ENCODE data around the gene BOD1L1. TPM values are rescaled to one million over a fixed set of nuclear protein-coding genes. Genes with fewer than 3 reads are reported as not detected.
A peak's percentile ranks its signal among the peaks of the same experiment; 100 is the strongest.

Gene BOD1L1
- total and polyA plus RNA-seq, 2 experiments from 2014 or later = 18.2 to 43.2 TPM

DNA sequence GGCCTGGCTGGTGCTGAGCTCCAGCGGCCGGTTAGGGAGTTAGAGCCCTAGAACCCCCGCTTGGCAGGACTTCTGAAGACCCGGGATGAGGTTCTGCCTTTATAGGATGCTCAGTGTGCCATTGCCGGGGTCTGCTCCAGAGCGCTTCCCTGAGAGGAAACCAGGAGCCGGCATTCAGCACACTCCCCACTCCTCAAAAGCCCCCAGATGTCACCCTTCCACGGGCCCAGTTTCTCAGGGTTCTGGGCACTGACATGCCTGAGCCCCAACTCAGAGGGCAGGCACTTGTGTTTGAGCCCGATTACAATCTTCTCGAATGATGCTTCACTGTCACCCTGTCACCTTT lies 89.7 kb downstream of the BOD1L1 start:
- no peaks in the 10 kb centered on the region for H3K36me3 ChIP-seq (ENCODE audit: insufficient read depth)
- peak overlapping the region; percentile 65 for H3K4me2 ChIP-seq
- TF ChIP-seq STAT1 (IDR thresholded peaks at IDR 0.05; ENCODE audit: unreplicated experiment) (no peak), EZH2phosphoT487 (IDR thresholded peaks at IDR 0.05; ENCODE audit: unreplicated experiment) (peak; percentile 73), EZH2 (IDR thresholded peaks at IDR 0.05; ENCODE audit: low read depth, unreplicated experiment) (peak; percentile 98)
- no peak for ATAC-seq
- DNase-seq (ENCODE audit: low spot score) = peak; percentile 58
- peaks cover 18% of the 10 kb centered on the region for H4K20me1 ChIP-seq (replicated peaks; ENCODE audit: insufficient read depth)
- peaks cover 90% of the 10 kb centered on the region for H3K4me1 ChIP-seq (ENCODE audit: insufficient read depth)
- no peak overlapping the region for H2AFZ ChIP-seq
- Mint-ChIP-seq H3K36me3 (ENCODE audit: low read depth) (peaks cover 5% of the 10 kb centered on the region; the same call in 1 of the 3 replicates), H3K27ac (no peak overlapping the region), H3K27me3 (ENCODE audit: insufficient read depth, low read depth, poor library complexity) (peaks cover 98% of the 10 kb centered on the region), H3K9me3 (peaks cover 6% of the 10 kb centered on the region; the same call in 2 of the 3 replicates), H3K4me1 (peaks cover 53% of the 10 kb centered on the region), H3K4me3 (no peak overlapping the region)
- no peak overlapping the region for H3K27ac ChIP-seq (ENCODE audit: low read depth)
- peak overlapping the region; percentile 26; the same call in 1 of the 2 replicates for H3K4me3 ChIP-seq
- H3F3A ChIP-seq (replicated peaks; ENCODE audit: low read depth) = peaks cover 67% of the 10 kb centered on the region
- no peaks in the 10 kb centered on the region for H3K79me2 ChIP-seq (replicated peaks; ENCODE audit: insufficient read depth)
- no peaks in the 10 kb centered on the region for H3K9me2 ChIP-seq (ENCODE audit: insufficient read depth)
- H3K27me3 ChIP-seq (ENCODE audit: insufficient read depth) = peaks cover 100% of the 10 kb centered on the region

DNA sequence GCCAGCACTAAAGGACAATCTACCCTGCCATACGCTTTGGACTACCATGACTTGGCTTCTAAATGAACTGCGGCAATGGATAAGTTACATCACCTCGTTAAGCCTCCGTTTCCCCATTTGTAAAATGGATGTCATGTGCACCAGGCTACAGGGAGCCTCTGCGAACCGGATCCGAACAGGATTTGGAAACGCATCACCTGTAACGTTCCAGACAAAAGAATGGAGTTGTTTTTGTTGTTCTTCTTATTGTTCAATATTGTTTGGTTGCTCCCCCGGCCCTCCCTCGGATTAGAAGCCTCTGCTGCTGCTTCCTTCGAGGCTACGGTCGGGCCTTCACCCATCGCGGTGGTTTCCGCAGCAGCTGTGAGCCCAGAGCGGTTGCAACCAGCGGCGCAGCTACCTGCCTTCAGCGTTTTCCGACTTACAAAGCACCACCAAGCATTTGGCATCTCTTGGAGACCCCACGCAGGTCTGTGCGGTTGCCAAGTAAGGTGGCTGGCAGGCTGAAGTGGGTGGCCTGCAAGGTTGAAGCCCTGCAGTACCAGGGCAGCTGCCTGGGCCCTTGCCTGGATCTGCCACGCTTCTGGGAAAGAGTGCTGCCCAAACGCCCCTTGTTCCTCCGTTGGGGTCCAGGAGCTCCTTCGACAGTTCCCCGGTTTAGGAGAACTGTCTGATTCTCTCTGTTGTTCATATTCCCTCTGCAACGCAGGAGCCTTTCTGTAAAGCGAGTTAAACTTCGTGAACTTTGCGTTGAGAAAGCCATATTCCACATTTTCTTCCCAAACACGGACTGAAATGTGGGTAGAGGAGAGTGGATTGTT lies 90.3 kb downstream of the BOD1L1 start:
- Histone ChIP-seq H3K4me3 (peak overlapping the region; percentile 26), H3K4me1 (ENCODE audit: insufficient read depth) (peaks cover 92% of the 10 kb centered on the region), H3K27ac (ENCODE audit: low read depth) (no peak overlapping the region), H3K9me2 (ENCODE audit: insufficient read depth) (no peaks in the 10 kb centered on the region), H4K20me1 (replicated peaks; ENCODE audit: insufficient read depth) (peaks cover 18% of the 10 kb centered on the region), H3K4me2 (peak overlapping the region; percentile 65), H3K36me3 (ENCODE audit: insufficient read depth) (no peaks in the 10 kb centered on the region), H3K27me3 (ENCODE audit: insufficient read depth) (peaks cover 100% of the 10 kb centered on the region), H3F3A (replicated peaks; ENCODE audit: low read depth) (peaks cover 67% of the 10 kb centered on the region), H2AFZ (no peak overlapping the region), H3K79me2 (replicated peaks; ENCODE audit: insufficient read depth) (no peaks in the 10 kb centered on the region)
- peaks cover 99% of the 10 kb centered on the region for H3K27me3 Mint-ChIP-seq (ENCODE audit: insufficient read depth, low read depth, poor library complexity)
- peak; percentile 34 for DNase-seq (ENCODE audit: low spot score)
- no peak overlapping the region for H3K4me3 Mint-ChIP-seq
- H3K9me3 Mint-ChIP-seq = peaks cover 6% of the 10 kb centered on the region; the same call in 2 of the 3 replicates
- no peak for ATAC-seq
- peaks cover 5% of the 10 kb centered on the region; the same call in 1 of the 3 replicates for H3K36me3 Mint-ChIP-seq (ENCODE audit: low read depth)
- no peak overlapping the region for H3K27ac Mint-ChIP-seq
- peaks cover 57% of the 10 kb centered on the region for H3K4me1 Mint-ChIP-seq
- peak; percentile 96 for TF ChIP-seq EZH2phosphoT487 (IDR thresholded peaks at IDR 0.05; ENCODE audit: unreplicated experiment)
- TF ChIP-seq, protein P1, sequence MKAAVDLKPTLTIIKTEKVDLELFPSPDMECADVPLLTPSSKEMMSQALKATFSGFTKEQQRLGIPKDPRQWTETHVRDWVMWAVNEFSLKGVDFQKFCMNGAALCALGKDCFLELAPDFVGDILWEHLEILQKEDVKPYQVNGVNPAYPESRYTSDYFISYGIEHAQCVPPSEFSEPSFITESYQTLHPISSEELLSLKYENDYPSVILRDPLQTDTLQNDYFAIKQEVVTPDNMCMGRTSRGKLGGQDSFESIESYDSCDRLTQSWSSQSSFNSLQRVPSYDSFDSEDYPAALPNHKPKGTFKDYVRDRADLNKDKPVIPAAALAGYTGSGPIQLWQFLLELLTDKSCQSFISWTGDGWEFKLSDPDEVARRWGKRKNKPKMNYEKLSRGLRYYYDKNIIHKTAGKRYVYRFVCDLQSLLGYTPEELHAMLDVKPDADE (IDR thresholded peaks at IDR 0.05) = no peak
- TF ChIP-seq, protein P2, sequence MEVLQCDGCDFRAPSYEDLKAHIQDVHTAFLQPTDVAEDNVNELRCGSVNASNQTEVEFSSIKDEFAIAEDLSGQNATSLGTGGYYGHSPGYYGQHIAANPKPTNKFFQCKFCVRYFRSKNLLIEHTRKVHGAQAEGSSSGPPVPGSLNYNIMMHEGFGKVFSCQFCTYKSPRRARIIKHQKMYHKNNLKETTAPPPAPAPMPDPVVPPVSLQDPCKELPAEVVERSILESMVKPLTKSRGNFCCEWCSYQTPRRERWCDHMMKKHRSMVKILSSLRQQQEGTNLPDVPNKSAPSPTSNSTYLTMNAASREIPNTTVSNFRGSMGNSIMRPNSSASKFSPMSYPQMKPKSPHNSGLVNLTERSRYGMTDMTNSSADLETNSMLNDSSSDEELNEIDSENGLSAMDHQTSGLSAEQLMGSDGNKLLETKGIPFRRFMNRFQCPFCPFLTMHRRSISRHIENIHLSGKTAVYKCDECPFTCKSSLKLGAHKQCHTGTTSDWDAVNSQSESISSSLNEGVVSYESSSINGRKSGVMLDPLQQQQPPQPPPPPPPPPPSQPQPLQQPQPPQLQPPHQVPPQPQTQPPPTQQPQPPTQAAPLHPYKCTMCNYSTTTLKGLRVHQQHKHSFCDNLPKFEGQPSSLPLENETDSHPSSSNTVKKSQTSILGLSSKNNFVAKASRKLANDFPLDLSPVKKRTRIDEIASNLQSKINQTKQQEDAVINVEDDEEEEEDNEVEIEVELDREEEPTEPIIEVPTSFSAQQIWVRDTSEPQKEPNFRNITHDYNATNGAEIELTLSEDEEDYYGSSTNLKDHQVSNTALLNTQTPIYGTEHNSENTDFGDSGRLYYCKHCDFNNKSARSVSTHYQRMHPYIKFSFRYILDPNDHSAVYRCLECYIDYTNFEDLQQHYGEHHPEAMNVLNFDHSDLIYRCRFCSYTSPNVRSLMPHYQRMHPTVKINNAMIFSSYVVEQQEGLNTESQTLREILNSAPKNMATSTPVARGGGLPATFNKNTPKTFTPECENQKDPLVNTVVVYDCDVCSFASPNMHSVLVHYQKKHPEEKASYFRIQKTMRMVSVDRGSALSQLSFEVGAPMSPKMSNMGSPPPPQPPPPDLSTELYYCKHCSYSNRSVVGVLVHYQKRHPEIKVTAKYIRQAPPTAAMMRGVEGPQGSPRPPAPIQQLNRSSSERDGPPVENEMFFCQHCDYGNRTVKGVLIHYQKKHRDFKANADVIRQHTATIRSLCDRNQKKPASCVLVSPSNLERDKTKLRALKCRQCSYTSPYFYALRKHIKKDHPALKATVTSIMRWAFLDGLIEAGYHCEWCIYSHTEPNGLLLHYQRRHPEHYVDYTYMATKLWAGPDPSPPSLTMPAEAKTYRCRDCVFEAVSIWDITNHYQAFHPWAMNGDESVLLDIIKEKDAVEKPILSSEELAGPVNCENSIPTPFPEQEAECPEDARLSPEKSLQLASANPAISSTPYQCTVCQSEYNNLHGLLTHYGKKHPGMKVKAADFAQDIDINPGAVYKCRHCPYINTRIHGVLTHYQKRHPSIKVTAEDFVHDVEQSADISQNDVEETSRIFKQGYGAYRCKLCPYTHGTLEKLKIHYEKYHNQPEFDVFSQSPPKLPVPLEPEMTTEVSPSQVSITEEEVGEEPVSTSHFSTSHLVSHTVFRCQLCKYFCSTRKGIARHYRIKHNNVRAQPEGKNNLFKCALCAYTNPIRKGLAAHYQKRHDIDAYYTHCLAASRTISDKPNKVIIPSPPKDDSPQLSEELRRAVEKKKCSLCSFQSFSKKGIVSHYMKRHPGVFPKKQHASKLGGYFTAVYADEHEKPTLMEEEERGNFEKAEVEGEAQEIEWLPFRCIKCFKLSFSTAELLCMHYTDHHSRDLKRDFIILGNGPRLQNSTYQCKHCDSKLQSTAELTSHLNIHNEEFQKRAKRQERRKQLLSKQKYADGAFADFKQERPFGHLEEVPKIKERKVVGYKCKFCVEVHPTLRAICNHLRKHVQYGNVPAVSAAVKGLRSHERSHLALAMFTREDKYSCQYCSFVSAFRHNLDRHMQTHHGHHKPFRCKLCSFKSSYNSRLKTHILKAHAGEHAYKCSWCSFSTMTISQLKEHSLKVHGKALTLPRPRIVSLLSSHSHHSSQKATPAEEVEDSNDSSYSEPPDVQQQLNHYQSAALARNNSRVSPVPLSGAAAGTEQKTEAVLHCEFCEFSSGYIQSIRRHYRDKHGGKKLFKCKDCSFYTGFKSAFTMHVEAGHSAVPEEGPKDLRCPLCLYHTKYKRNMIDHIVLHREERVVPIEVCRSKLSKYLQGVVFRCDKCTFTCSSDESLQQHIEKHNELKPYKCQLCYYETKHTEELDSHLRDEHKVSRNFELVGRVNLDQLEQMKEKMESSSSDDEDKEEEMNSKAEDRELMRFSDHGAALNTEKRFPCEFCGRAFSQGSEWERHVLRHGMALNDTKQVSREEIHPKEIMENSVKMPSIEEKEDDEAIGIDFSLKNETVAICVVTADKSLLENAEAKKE (CRISPR knock-in tag; IDR thresholded peaks at IDR 0.05) = no peak
- no peak for TF ChIP-seq ZNF114 (CRISPR knock-in tag; IDR thresholded peaks at IDR 0.05)
- TF ChIP-seq, protein P3, sequence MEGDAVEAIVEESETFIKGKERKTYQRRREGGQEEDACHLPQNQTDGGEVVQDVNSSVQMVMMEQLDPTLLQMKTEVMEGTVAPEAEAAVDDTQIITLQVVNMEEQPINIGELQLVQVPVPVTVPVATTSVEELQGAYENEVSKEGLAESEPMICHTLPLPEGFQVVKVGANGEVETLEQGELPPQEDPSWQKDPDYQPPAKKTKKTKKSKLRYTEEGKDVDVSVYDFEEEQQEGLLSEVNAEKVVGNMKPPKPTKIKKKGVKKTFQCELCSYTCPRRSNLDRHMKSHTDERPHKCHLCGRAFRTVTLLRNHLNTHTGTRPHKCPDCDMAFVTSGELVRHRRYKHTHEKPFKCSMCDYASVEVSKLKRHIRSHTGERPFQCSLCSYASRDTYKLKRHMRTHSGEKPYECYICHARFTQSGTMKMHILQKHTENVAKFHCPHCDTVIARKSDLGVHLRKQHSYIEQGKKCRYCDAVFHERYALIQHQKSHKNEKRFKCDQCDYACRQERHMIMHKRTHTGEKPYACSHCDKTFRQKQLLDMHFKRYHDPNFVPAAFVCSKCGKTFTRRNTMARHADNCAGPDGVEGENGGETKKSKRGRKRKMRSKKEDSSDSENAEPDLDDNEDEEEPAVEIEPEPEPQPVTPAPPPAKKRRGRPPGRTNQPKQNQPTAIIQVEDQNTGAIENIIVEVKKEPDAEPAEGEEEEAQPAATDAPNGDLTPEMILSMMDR (conservative IDR thresholded peaks at IDR 0.05; ENCODE audit: low read depth in 2 of 2) = no peak
- TF ChIP-seq EZH2 (IDR thresholded peaks at IDR 0.05; ENCODE audit: low read depth, unreplicated experiment) = peak; percentile 97
- no peak for TF ChIP-seq STAT1 (IDR thresholded peaks at IDR 0.05; ENCODE audit: unreplicated experiment)
- TF ChIP-seq POLR2AphosphoS5 (IDR thresholded peaks at IDR 0.05; ENCODE audit: low read depth) = no peak
- TF ChIP-seq CREB1 (CRISPR knock-in tag; IDR thresholded peaks at IDR 0.05; ENCODE audit: low read depth) = no peak
- TF ChIP-seq NANOG (IDR thresholded peaks at IDR 0.05; ENCODE audit: borderline replicate concordance) = no peak
